GM12875 (cell line): Measurements from ENCODE around the gene ZNF587.
"Not testable (repeated sequence)": the region's sequence is repeated elsewhere in the genome, so short reads cannot be mapped to it uniquely, and the experiment has no call there.

ENCODE experiments used
- H3K4me3 ChIP-seq: one replicate; pipeline ENCODE4 v1.5.1; 2011; ENCODE audit warnings: low read depth, low read length, control low read depth
- CTCF ChIP-seq: IDR thresholded peaks from 2 replicates; pipeline ENCODE4 v1.5.1; 2011; ENCODE audit warnings: low read depth, mild to moderate bottlenecking, control low read depth, inconsistent platforms, low read length, moderate library complexity, borderline replicate concordance; ENCODE audit not compliant: insufficient read depth

Gene ZNF587

GRCh38 chr19:57812226-57812625 is 37.4 kb upstream of the ZNF587 start:
- no peak overlapping the region for H3K4me3 ChIP-seq
- no peak for TF ChIP-seq CTCF

- not testable (repeated sequence) for H3K4me3 ChIP-seq
These were observed 36.5 kb upstream of the ZNF587 start for GRCh38 chr19:57812975-57813820.

GRCh38 chr19:57813919-57814504 is 35.6 kb upstream of the ZNF587 start:
- no peak for TF ChIP-seq CTCF
- H3K4me3 ChIP-seq, result peak overlapping the region; percentile 62

- TF ChIP-seq CTCF, result no peak
- H3K4me3 ChIP-seq, result peak within 1 kb of the TSS; percentile 62
These were observed 35.0 kb upstream of the ZNF587 start, which contains the start of gene ZNF552 for GRCh38 chr19:57814505-57815246. Gene ZNF552, minus strand, starts transcription at chr19:57814913. Its CDS starts 170 bp downstream, at chr19:57814743.

GRCh38 chr19:57815247-57816075 is 34.2 kb upstream of the ZNF587 start:
- H3K4me3 ChIP-seq, result peak overlapping the region; percentile 24
- no peak for TF ChIP-seq CTCF

- no peak overlapping the region for H3K4me3 ChIP-seq
- TF ChIP-seq CTCF, result no peak
These were observed 33.0 kb upstream of the ZNF587 start for GRCh38 chr19:57816652-57817051.

- TF ChIP-seq CTCF, result no peak
- no peak overlapping the region for H3K4me3 ChIP-seq
These were observed 31.7 kb upstream of the ZNF587 start for GRCh38 chr19:57817976-57818375.
